Jurkat, Clone E6-1 (cell line): ENCODE data around the gene MRPS24. TPM values are rescaled to one million over a fixed set of nuclear protein-coding genes. Genes with fewer than 3 reads are reported as not detected.
"Not testable (repeated sequence)": the region's sequence is repeated elsewhere in the genome, so short reads cannot be mapped to it uniquely, and the experiment has no call there.

Experiments
- DNase-seq: peaks from one replicate; pipeline ENCODE4 v3.0.0-alpha.2; 2011; ENCODE audit warnings: low read depth, low spot score
- H3K4me3 ChIP-seq: 2 replicates; pipeline ENCODE4 v1.5.1; 2011; ENCODE audit warnings: mild to moderate bottlenecking, low read length, control low read depth, moderate library complexity
- polyA plus RNA-seq: library from polyadenylated mRNA; unstranded; fragments of >200 nt; gene quantifications from one replicate; pipeline ENCODE4 v1.2.1, GENCODE V29; 2012; ENCODE audit warnings: missing spikeins; ENCODE audit not compliant: insufficient read length, insufficient read depth

MRPS24 gene
- 194 TPM for polyA plus RNA-seq

DNA sequence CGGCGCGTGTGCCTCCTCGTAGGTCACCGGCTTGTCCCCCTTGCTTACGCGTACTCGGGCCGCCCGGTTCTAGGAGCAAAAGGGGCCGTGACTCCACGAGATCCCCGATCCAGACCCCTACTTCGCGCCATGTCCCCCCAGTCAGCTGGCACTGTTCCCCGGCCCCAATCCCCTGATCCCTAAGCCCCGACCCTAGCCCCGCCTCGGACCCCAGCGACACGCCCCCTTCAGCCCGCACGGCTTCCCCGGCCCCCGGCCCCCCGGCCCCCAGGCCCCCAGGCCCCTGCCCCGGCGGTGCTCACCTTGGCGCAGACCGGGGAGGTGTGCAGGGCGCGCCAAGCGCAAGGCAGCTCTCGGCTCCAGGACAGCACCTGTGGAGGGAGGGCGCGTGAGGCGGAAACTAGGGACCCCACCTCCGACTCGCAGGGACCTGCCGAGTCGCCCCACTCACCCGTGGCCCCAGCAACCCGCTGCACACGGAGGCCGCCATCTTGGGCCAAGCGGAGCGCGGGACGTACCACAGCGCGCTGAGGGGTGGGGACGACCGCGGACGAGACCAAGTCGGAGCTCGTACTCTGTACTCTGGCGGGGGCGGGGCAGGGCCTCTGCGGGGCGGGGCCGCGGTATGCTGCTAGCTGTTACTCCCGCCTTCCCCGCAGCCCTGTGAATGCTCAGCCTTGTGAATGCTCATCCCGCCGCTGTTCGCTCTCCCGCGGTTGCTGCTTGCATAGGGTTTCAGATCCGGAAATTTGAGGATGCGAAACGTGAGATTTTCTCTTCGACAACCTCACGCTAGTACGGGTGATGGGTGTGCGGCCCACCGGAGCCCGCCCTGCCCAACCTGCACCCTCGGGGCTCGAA is at the start of gene MRPS24:
Gene MRPS24 (minus strand): TSS at position 512 of the 861 bp plus-strand sequence. CDS start 22 bp downstream, at position 490.
- DNase-seq: peak; percentile 92
- peak within 1 kb of the TSS; percentile 78 for H3K4me3 ChIP-seq

DNA sequence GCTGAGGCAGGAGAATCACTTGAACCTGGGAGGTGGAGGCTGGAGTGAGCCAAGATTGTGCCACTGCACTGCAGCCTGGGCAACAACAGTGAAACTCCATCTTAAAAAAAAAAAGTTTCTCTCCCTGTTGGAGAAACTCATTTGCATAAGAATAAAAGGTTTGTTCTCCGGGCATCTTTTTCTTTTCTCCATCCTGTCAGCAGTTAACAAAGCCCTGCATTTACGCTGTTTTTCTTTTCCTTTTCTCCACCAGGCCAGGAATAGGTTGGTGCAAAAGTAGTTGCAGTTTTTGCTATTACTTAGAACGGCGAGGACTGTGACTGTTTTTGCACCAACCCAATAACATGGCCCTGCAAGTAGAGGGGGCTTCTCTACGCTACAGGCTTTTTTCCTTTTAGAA is 46.6 kb upstream of the MRPS24 start:
- DNase-seq: no peak
- no peak overlapping the region for H3K4me3 ChIP-seq

DNA sequence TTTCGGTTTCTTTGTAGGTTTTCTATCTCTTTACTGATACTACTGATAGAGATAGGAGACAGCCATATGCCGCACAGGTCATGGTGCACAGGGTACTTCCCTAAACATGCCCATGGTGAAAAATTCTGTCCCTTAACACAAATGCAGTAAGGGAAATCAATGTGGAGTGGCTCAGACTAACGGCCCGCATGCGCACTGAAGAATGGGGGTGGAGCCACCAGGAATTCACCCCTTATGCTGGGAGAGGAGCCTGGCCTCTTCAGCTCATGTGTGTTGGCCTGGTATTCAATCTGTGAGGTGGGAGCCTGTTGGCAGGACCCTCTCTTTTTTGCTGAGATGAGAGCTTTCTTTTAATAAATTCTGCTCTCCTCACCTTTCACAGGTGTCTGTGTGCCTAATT is 45.5 kb upstream of the MRPS24 start:
- no peak overlapping the region for H3K4me3 ChIP-seq
- no peak for DNase-seq

DNA sequence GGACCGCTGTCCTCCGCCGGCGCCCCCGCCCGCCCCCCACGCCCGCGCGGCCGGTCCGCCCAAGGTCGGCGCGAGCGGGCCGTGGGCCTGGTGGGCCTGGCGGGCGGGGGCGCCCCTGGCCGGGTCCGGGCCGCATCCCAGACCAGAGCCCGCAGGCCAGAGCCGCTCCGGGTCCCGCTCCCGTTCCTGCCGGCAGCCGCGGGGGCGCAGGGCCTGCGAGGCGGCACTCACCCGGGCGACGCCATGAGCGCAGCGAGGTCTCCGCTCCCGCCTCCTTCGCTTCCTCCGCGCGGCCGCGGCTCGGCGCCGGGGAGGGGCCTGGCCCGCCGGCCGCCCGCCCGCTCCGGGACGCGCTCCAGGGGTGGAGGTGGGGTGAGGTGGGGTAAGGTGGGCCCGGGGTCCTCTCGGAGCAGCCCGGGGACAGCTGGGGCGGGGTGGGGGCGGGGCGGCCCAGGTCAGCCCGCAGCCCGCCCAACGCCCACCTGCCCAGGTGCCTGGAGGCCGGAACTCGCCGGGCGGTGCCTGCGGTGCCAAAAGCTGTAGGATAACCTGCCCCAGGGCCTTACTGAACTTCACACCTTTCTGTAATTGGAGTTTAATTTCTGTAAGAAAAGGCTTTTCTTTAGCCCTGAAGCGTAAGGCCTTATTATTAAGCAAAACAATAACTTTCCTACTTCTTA is 37.2 kb upstream of the MRPS24 start, which contains the start of gene URGCP:
Gene URGCP (minus strand): TSS at position 266 of the 680 bp plus-strand sequence. CDS start 21 bp downstream, at position 245.
- no peak for DNase-seq
- peak within 1 kb of the TSS; percentile 71 for H3K4me3 ChIP-seq

DNA sequence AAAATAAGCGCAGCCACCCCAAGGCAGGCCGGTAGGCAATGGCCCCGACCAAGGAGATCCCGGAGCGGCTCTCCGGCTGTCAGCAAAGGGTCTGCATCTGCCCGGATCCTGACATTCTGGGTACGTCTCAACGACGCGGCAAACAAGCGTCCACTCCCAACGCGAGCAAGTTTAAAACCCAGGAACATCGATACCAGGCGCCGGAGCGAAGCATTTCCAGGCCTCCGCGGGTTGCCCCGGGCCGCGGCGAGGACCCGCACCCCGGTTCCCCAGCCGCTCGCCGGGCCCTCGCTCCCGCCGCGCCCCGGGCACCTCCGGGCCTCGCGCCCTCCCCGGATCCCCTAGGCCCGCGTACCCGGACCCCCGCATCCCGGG is 36.6 kb upstream of the MRPS24 start:
- no peak for DNase-seq
- H3K4me3 ChIP-seq: peak overlapping the region; percentile 71

DNA sequence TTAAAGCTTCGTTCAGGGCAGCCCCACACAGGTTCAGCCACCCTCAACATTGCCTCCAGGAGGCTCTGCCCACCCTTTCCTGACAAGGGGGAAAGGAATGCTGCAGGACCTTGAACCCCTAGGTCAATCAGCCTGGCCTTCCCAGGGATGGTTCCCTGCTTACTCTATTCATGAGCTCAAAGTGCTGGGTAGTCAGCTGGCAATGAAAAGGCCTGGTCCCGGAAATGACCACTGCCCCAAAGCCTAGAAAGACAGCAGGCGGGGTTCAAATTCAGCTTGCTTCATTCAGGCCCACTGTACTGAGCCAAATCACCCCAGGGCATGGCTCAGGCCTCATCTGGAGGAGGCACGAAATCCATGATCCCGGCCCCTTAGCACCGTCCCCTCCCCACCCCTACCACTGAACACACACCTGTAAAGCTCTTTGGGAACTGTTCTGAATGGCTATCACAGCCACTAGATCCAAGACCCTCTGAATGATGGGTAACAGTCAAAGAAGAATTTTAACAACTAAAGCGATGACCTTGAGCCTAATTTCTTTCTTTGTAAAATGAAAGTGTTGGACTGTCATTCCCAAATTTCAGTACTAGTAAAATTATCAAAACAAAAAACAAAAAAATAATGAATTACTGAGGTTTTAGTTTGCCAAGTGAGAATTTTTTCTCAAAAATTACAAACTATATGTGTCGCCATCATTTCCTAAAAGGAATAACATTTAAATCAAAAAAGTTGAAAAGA is 36.1 kb upstream of the MRPS24 start:
- DNase-seq: no peak
- peak overlapping the region; percentile 71 for H3K4me3 ChIP-seq

DNA sequence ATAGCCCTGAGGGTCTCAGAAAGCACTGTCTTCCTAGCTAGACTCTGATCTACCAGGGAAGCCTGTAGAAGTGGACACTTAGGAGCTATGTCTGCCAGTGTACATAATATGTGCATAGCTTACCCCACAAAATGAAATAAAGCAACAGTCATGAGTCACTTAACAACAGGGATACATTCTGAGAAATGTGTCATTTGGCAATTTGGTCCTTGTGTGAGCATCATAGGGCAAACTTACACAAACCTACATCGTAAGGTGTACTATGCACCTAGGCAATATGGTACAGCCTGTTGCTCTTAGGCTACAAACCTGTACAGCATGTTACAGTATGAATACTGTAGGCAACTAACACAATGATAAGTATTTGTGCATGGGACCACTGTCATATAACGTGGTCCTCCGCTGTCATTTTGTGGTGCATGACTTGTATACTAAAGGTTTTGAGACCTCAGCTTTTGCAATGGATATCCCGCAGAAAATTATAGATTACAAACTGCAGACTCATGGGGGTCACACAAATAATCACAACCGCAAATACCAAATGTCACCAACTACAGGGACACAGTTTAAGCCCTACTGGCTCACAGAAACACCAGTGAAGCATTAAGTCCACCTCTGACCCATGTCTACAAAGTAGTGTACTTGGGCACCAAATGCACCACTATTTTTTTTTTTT is 35.4 kb upstream of the MRPS24 start:
- no peak overlapping the region for H3K4me3 ChIP-seq
- no peak for DNase-seq

DNA sequence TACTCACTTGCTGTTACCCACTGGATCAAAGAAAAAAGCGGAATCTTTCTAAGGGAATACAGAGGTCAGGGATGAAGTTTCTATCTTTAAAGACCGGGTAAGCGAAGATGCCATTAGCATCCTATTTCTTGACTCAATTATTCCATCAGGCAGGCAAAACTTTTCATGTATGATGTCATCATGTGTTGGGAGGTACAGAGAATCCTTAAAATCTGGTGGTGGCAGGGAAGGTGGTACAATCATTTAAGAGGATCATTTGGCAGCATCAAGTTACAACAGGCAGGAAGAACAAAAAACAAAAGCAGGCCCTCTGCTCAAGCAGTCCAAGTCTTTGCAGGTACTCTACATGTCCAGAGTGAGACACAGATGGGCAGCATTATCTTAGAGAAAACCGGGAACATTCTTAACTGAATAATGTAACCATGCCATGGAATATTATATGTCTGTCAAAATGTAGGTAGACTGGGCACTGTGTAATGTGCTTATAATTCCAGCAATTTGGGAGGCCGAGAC is 33.3 kb upstream of the MRPS24 start:
- no peak overlapping the region for H3K4me3 ChIP-seq

DNA sequence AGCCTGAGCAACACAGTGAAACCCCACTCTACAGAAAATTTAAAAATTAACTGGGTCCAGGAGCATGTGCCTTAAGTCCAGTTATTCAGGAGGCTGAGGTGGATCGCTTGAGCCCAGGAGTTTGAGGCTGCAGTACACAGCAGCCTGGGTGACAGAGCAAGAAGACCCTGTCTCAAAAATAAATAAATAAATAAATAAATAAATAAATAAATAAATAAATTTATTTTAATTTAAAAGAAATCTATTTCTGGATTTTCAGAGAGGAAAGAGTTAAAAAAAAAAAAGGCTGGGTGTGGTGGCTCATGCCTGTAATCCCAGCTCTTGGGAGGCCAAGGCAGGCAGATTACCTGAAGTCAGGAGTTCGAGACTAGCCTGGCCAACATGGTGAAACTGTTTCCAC is 29.3 kb upstream of the MRPS24 start:
- not testable (repeated sequence) for H3K4me3 ChIP-seq, DNase-seq

More for the DNA sequence above, 33.3 kb upstream of the MRPS24 start:
- no peak for DNase-seq

DNA sequence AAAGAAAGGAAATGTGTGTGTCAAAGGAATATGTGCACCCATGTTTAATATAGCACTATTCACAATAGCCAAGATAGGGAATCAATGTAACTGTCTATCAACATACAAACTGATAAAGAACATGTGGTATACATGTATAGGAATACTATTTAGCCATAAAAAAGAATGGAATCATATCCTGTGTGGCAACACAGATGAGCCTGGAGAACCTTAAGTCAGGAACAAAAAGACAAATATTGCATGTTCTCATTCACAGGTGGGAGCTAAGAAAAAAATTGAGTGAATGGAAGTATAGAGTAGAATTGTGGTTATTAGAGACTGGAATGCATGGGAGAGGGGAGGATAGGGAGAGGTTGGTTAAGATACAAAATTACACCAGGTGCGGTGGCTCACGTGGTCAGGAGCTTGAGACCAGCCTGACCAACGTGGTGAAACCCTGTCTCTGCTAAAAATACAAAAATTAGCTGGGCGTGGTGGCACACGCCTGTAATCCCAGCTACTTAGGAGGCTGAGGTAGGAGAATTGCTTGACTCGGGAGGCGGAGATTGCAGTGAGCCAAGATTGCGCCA is 26.6 kb upstream of the MRPS24 start:
- no peak for DNase-seq
- H3K4me3 ChIP-seq: no peak overlapping the region

DNA sequence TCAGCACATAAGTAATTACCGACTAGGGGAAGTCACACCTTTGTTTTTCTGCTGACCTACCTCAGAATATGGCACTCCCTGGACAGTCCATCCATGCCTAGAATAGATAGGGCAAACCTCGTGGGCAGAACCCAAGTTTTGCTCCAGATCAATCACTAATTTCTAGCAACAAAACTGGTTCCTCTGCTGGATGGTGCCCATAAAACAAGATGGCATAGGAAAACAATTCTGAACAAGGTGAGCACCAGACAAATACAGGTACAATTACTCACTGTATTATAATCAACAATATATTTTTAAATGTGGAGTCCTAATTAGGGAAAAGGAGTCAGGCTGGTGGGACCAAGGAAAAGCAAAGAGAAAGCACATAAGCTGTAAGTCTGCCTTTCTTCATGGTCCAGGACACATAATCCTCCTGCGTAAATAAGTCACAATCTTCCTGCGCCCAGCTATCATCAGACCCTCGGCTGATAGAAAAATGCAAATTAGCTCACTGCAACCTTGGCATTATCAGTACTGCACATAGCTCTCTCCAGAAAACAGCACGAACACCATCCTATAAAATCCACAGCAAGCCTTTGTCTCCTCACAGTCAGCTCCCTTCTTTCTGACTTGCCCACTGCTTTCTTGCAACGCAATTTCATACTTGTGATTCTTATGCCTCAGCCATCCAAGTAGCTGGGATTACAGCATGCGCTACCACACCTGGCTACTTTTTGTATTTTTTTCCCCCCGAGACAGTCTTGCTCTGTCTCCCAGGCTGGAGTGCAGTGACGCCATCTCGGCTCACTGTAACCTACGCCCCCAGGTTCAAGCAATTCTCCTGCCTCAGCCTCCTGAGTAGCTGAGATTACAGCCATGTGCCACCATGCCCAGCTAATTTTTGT is 22.0 kb upstream of the MRPS24 start:
- DNase-seq: no peak

DNA sequence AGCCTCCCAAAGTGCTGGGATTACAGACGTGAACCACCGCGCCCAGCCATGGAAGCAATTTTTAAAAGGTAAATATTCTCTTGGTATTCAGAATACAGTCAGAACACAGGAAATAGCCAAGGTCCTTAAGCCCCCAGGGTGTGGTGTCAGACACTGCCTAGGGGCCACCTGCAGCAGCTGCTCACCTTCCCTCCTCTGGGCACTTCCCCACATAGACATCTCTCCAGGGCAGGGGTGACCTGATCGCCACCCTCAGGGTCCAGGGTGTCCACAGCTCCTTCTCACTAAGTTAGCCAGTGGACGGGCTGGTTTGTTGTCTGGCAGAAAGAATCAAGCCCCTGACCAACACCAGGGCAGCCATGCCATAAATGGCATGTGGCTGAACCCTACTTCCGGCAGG is 21.2 kb upstream of the MRPS24 start:
- H3K4me3 ChIP-seq: no peak overlapping the region
- no peak for DNase-seq

More for the DNA sequence above, 22.0 kb upstream of the MRPS24 start:
- H3K4me3 ChIP-seq: no peak overlapping the region

DNA sequence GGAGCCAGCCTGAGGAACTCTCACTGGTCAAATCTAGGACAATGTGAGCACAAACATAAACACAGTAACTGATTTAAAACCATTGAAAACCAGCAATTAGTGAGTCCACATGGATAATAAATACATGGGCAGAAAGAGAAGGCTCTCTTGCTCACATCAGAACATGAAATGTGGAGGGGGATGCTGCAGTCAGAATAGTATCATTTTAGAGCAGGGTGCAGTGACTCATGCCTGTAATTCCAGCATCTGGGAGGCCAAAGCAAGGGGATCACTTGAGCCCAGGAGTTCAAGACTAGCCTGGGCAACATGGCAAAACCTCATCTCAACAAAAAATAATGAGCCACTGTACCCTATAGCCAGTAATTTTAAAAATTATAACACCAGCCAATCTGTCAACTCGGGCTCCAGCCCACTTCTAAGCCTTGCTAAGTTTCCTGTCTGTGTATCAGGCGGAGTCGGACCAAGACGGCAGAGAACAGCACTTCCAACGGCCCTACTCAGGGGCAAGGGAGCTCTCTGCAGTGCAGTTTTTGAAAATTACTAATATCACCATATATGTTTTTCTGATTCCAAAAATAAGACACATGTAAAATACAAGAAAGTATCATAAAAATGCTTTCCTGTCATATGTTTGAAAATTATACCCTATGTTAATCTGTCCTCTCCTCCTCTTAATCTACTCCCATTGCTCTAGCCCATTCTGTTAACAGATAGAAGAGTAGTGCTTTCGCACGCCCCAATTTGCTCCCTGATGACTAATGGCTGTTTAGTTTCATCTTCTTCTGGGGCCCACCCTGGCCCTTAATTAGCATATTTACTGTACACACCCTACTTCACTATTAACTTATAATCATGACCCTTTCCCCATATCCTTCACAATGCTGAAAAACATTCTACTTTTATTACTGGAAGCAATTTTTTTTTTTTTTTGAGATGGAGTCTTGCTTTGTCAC is 20.0 kb upstream of the MRPS24 start:
- no peak overlapping the region for H3K4me3 ChIP-seq
- no peak for DNase-seq

DNA sequence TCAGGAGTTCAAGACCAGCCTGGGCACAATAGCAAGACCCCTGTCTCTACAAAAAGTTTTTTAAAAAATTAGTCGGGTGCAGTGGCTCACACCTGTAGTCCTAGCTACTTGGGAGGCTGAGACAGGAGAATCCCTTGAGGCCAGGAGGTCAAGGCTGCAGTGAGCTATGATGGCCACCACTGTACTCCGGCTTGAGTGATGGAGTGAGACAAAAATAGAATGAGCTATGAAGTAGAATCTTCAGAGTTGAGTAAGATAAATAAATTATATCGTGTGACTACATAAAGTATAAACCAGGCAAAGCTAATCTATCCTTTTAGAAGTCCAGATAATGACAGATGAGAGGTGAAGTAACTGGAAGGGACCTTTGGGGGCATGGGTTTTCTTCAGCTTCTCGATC is 15.3 kb upstream of the MRPS24 start:
- no peak overlapping the region for H3K4me3 ChIP-seq
- no peak for DNase-seq

DNA sequence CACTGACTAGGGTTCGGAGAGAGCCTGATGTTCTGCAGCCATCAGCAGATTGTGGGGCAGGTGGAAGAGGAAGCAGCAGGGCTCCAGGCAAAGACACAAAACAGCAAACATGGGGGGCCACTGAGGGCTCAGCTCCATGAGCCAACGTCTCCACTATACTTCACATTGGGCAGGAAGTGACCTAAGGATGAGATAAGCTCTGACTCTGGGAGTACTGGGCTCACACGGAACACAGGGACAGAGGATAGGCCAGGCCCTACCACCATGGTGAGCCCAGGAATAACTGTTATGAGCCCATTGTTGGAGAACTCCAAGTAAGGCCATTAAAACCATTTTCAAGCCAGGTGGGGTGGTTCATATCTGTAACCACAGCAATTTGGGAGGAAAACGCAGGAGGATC is 14.9 kb upstream of the MRPS24 start:
- H3K4me3 ChIP-seq: no peak overlapping the region
- DNase-seq: no peak

DNA sequence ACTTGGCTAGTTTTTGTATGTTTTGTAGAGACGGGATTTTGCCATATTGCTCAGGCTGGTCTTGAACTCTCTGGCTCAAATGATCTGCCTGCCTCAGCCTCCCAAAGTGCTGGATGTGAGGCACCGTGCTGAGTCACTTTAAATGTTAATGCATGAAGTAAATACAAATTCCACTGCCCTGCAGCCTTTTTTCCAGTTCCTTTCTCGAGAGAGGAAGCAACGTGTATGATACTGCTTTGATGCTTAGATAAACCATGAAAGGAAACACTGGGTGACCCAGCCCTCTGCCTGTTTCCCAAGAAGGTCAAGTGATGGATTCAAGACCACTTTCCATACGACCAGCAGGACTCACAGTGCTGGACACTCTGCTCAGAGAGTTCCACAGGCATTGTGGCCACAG is 11.3 kb upstream of the MRPS24 start:
- DNase-seq: no peak
- no peak overlapping the region for H3K4me3 ChIP-seq

DNA sequence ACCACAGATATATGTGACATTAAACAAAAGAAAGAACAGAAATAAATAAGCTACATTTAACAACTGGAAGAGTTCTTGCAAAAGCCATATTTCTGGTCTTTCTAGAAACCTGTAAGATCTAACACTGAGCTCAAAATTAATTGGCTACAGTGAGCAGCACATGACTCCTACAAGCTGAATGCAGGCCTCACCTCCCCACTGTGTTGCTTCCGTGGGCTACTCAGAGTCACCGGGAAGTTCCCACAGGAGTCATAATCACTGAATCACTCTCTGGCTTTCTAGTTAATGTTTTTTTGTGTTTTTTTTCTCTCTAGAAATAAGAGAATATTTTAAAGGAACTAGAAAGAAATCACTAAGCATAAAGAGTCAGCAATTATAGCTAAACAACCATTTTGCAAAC is 10.2 kb upstream of the MRPS24 start:
- DNase-seq: no peak

More for the DNA sequence above, 10.2 kb upstream of the MRPS24 start:
- H3K4me3 ChIP-seq: no peak overlapping the region
